Activated CD4-positive, alpha-beta T cell treated with anti-CD3 and anti-CD28 coated beads, Interleukin-10, Interleukin-2, amounts not matched to agents 100 ng/mL and 50 ng/mL, durations not matched to agents 16 hours and 8 hours (primary cell): ENCODE results near the gene RRP1B.
A peak's percentile ranks its signal among the peaks of the same experiment; 100 is the strongest.
"Not testable (repeated sequence)": the region's sequence is repeated elsewhere in the genome, so short reads cannot be mapped to it uniquely, and the experiment has no call there.

Experiments
- DNase-seq: peaks from one replicate; pipeline ENCODE4 v3.0.0-alpha.2; 2020

Gene RRP1B

GRCh38 chr21:43659136-43660000, at the start of gene RRP1B, which contains the start of gene HSF2BP:
Gene RRP1B, plus strand, starts transcription at chr21:43659560. Its CDS starts 105 bp downstream, at chr21:43659665.
Gene HSF2BP, minus strand, starts transcription at chr21:43659488. Its CDS starts 1,392 bp downstream, at chr21:43658096.
- peak; percentile 88 for DNase-seq

- DNase-seq = peak; percentile 19
Measured at GRCh38 chr21:43611598-43612369, 47.6 kb upstream of the RRP1B start.

- peak; percentile 66 for DNase-seq
Measured at GRCh38 chr21:43613755-43614638, 45.4 kb upstream of the RRP1B start.

- no peak for DNase-seq
Measured at GRCh38 chr21:43614839-43615238, 44.5 kb upstream of the RRP1B start.

GRCh38 chr21:43616861-43617260, 42.5 kb upstream of the RRP1B start:
- not testable (repeated sequence) for DNase-seq

GRCh38 chr21:43618940-43619339, 40.4 kb upstream of the RRP1B start:
- no peak for DNase-seq

- no peak for DNase-seq
Measured at GRCh38 chr21:43619344-43619743, 40.0 kb upstream of the RRP1B start.

- DNase-seq = no peak
Measured at GRCh38 chr21:43619856-43620255, 39.5 kb upstream of the RRP1B start.

- no peak for DNase-seq
Measured at GRCh38 chr21:43622796-43623195, 36.6 kb upstream of the RRP1B start.

GRCh38 chr21:43623588-43623987, 35.8 kb upstream of the RRP1B start:
- DNase-seq = no peak

GRCh38 chr21:43624339-43624738, 35.0 kb upstream of the RRP1B start:
- DNase-seq = no peak

- DNase-seq = no peak
Measured at GRCh38 chr21:43626390-43626789, 33.0 kb upstream of the RRP1B start.

GRCh38 chr21:43627527-43627926, 31.8 kb upstream of the RRP1B start:
- no peak for DNase-seq

GRCh38 chr21:43631411-43632107, 27.8 kb upstream of the RRP1B start:
- DNase-seq = no peak

- DNase-seq = no peak
Measured at GRCh38 chr21:43632373-43632905, 26.9 kb upstream of the RRP1B start.

GRCh38 chr21:43634618-43635017, 24.7 kb upstream of the RRP1B start:
- no peak for DNase-seq

GRCh38 chr21:43635436-43635835, 23.9 kb upstream of the RRP1B start:
- no peak for DNase-seq

GRCh38 chr21:43637530-43638158, 21.7 kb upstream of the RRP1B start:
- DNase-seq = no peak

- no peak for DNase-seq
Measured at GRCh38 chr21:43639470-43640353, 19.6 kb upstream of the RRP1B start.

GRCh38 chr21:43640400-43640799, 19.0 kb upstream of the RRP1B start:
- DNase-seq = no peak
